IMR-90 (cell line): ENCODE measurements around the gene GPX3. TPM values are rescaled to one million over a fixed set of nuclear protein-coding genes. Genes with fewer than 3 reads are reported as not detected.
A peak's percentile ranks its signal among the peaks of the same experiment; 100 is the strongest.

ENCODE experiments used
- ATAC-seq: fragments of 200-7000 bp; cut with Tn5 transposase; 2 replicates; pipeline ENCODE4 v1.9.1; 2020; ENCODE audit warnings: low read depth, mild to moderate bottlenecking, moderate library complexity
- BruUV-seq: library from RNA; stranded (reverse); fragments of 400-500 nt; replicated peaks from 2 replicates; lab custom pipeline; 2021; lab: Mats Ljungman, UMichigan
- CTCF ChIA-PET: fragments of 300-600 bp; formaldehyde crosslinking; extraction: SDS; loops from one replicate; lab custom pipeline; 2021; ENCODE audit warnings: antibody characterized with exemption; lab: Yijun Ruan, JAX
- POLR2A ChIA-PET: fragments of 300-600 bp; sonication (Branson Sonifier 250); formaldehyde crosslinking; loops from one replicate; lab custom pipeline; 2022; ENCODE audit warnings: antibody characterized with exemption; ENCODE audit not compliant: unreplicated experiment; lab: Charles Lee
- DNase-seq: peaks from one replicate; pipeline ENCODE4 v3.0.0; 2013
- H2AFZ ChIP-seq: replicated peaks from 2 replicates; pipeline ENCODE3; 2013; ENCODE audit warnings: low read length, mild to moderate bottlenecking; ENCODE audit not compliant: poor library complexity
- H2AK5ac ChIP-seq: 2 replicates; pipeline ENCODE4 v1.6.1; 2013; ENCODE audit warnings: low read depth, low read length, inconsistent platforms
- H2AK9ac ChIP-seq: replicated peaks from 2 replicates; pipeline ENCODE3; 2013; ENCODE audit warnings: mild to moderate bottlenecking, low read depth, low read length, moderate library complexity; ENCODE audit not compliant: poor library complexity
- H2BK120ac ChIP-seq: 2 replicates; pipeline ENCODE4 v1.6.1; 2013; ENCODE audit warnings: low read depth, low read length, inconsistent platforms
- H2BK15ac ChIP-seq: 3 replicates; pipeline ENCODE4 v1.6.1; 2013; ENCODE audit warnings: low read depth, low read length, inconsistent platforms
- H2BK20ac ChIP-seq: 2 replicates; pipeline ENCODE4 v1.6.1; 2013; ENCODE audit warnings: low read depth, mild to moderate bottlenecking, inconsistent platforms, low read length, moderate library complexity
- H2BK5ac ChIP-seq: 2 replicates; pipeline ENCODE4 v1.6.1; 2013; ENCODE audit warnings: mild to moderate bottlenecking, low read depth, low read length, inconsistent platforms; ENCODE audit not compliant: poor library complexity, severe bottlenecking
- H3K14ac ChIP-seq: replicated peaks from 2 replicates; pipeline ENCODE4 v1.6.1; 2013; ENCODE audit warnings: low read depth, low read length, inconsistent platforms
- H3K18ac ChIP-seq: 2 replicates; pipeline ENCODE4 v1.6.1; 2013; ENCODE audit warnings: low read depth, low read length, control low read depth
- H3K23ac ChIP-seq: 2 replicates; pipeline ENCODE4 v1.6.1; 2013; ENCODE audit warnings: low read depth, low read length, inconsistent platforms
- H3K27ac ChIP-seq: 2 replicates; pipeline ENCODE4 v1.5.1; 2013; ENCODE audit warnings: mild to moderate bottlenecking, control low read depth, low read length; ENCODE audit not compliant: insufficient read depth
- H3K27me3 ChIP-seq: 2 replicates; pipeline ENCODE4 v1.6.1; 2013; ENCODE audit warnings: low read length; ENCODE audit not compliant: control insufficient read depth, insufficient read depth
- H3K36me3 ChIP-seq: 2 replicates; pipeline ENCODE4 v1.6.1; 2013; ENCODE audit warnings: low read length, mixed read lengths; ENCODE audit not compliant: control insufficient read depth, insufficient read depth
- H3K4ac ChIP-seq: 2 replicates; pipeline ENCODE4 v1.6.1; 2013; ENCODE audit warnings: low read depth, low read length, inconsistent platforms
- H3K4me1 ChIP-seq: 2 replicates; pipeline ENCODE4 v1.6.1; 2013; ENCODE audit warnings: low read length, mixed read lengths; ENCODE audit not compliant: control insufficient read depth, insufficient read depth
- H3K4me2 ChIP-seq: 2 replicates; pipeline ENCODE4 v1.6.1; 2013; ENCODE audit warnings: low read depth, mild to moderate bottlenecking, control low read depth, low read length, moderate library complexity
- H3K4me3 ChIP-seq: 2 replicates; pipeline ENCODE4 v1.5.1; 2013; ENCODE audit warnings: low read depth, mild to moderate bottlenecking, control low read depth, low read length, moderate library complexity; ENCODE audit not compliant: insufficient read depth
- H3K56ac ChIP-seq: 2 replicates; pipeline ENCODE4 v1.6.1; 2013; ENCODE audit warnings: low read length, inconsistent platforms; ENCODE audit not compliant: insufficient read depth; ENCODE audit errors: extremely low read depth
- H3K79me1 ChIP-seq, 2 experiments: 2 replicates each; pipeline ENCODE4 v1.6.1; 2013; ENCODE audit warnings: low read length in 2 of 2, inconsistent platforms in 1 of 2, low read depth in 1 of 2
- H3K9ac ChIP-seq: 2 replicates; pipeline ENCODE4 v1.6.1; 2013; ENCODE audit warnings: low read depth, low read length, control low read depth
- H3K9me1 ChIP-seq: 2 replicates; pipeline ENCODE4 v1.6.1; 2013; ENCODE audit warnings: low read length, inconsistent platforms; ENCODE audit not compliant: insufficient read depth
- H3K9me3 ChIP-seq: 2 replicates; pipeline ENCODE4 v1.6.1; 2013; ENCODE audit warnings: low read length; ENCODE audit not compliant: control insufficient read depth, insufficient read depth
- H4K20me1 ChIP-seq: 2 replicates; pipeline ENCODE4 v1.6.1; 2013; ENCODE audit warnings: low read length, inconsistent platforms; ENCODE audit not compliant: insufficient read depth
- H4K5ac ChIP-seq: 2 replicates; pipeline ENCODE4 v1.6.1; 2013; ENCODE audit warnings: mild to moderate bottlenecking, low read depth, low read length, control low read depth
- H4K8ac ChIP-seq, 2 experiments: 2 replicates each; pipeline ENCODE4 v1.6.1; 2013; ENCODE audit warnings: low read depth in 2 of 2, low read length in 2 of 2, control low read depth in 1 of 2, inconsistent platforms in 1 of 2
- H4K91ac ChIP-seq: 2 replicates; pipeline ENCODE4 v1.6.1; 2013; ENCODE audit warnings: low read depth, low read length, inconsistent platforms; ENCODE audit not compliant: insufficient read depth
- CEBPB ChIP-seq: IDR thresholded peaks from 2 replicates; pipeline ENCODE4 v1.6.1; 2012; ENCODE audit warnings: low read depth, low read length, improper control_type of control experiment
- FOS ChIP-seq: fragments of 150-350 bp; IDR thresholded peaks from 2 replicates; pipeline ENCODE4 v1.6.1; 2016; ENCODE audit warnings: low read depth, low read length
- MAZ ChIP-seq: IDR thresholded peaks from 2 replicates; pipeline ENCODE4 v1.6.1; 2012; ENCODE audit warnings: low read depth, mild to moderate bottlenecking, low read length, improper control_type of control experiment, moderate library complexity, borderline replicate concordance
- MXI1 ChIP-seq: IDR thresholded peaks from 2 replicates; pipeline ENCODE4 v1.6.1; 2012; ENCODE audit warnings: low read depth, mild to moderate bottlenecking, low read length, moderate library complexity, borderline replicate concordance
- NFE2L2 ChIP-seq: fragments of 150-350 bp; IDR thresholded peaks from 2 replicates; pipeline ENCODE4 v1.6.1; 2016; ENCODE audit warnings: low read depth, mild to moderate bottlenecking, low read length
- POLR2A ChIP-seq: IDR thresholded peaks from 2 replicates; pipeline ENCODE4 v1.6.1; 2012; ENCODE audit warnings: mild to moderate bottlenecking, low read depth, low read length
- RAD21 ChIP-seq: IDR thresholded peaks from 2 replicates; pipeline ENCODE4 v1.6.1; 2012; ENCODE audit warnings: low read length, improper control_type of control experiment
- RCOR1 ChIP-seq: IDR thresholded peaks from 2 replicates; pipeline ENCODE4 v1.6.1; 2012; ENCODE audit warnings: mild to moderate bottlenecking, low read length, improper control_type of control experiment; ENCODE audit not compliant: insufficient replicate concordance
- SMC3 ChIP-seq: fragments of 150-350 bp; IDR thresholded peaks from 2 replicates; pipeline ENCODE4 v1.6.1; 2016; ENCODE audit warnings: low read depth, mild to moderate bottlenecking, antibody characterized with exemption, low read length, moderate library complexity
- WGBS, 2 experiments: methylation state at CpG; one replicate each; pipeline versions ENCODE4 v1.1.5 to v1.1.7; 2013; ENCODE audit warnings: missing lambda C conversion rate in 2 of 2; ENCODE audit not compliant: insufficient read length in 1 of 2; ENCODE audit errors: extremely low coverage in 2 of 2; 5-methylcytosine and 5-hydroxymethylcytosine counted together
- dilution Hi-C: fragments of 300-500 bp; cut with HindIII; formaldehyde crosslinking; loops from one replicate; pipeline ENCODE4 v1.14.3; 2018; ENCODE audit warnings: low sequenced_read_pairs; ENCODE audit not compliant: unreplicated experiment
- in situ Hi-C: fragments of 300-500 bp; cut with MboI; formaldehyde crosslinking; loops from 3 replicates; pipeline ENCODE4 v1.14.3; 2019; ENCODE audit warnings: low sequenced_read_pairs, inconsistent platforms, mixed read lengths
- intact Hi-C: fragments of 100-400 bp; cut with micrococcal nuclease; formaldehyde crosslinking; loops from 2 replicates; pipeline ENCODE4 v1.10.0; 2022
- polyA plus RNA-seq, 3 experiments: library from polyadenylated mRNA; depleted of rRNA; stranded (reverse); fragments of >200 nt; gene quantifications; 2 replicates each; pipeline ENCODE4 v1.2.3, GENCODE V29; 2012; ENCODE audit warnings: low replicate concordance in 1 of 3
- total RNA-seq: library from RNA; depleted of rRNA; stranded (reverse); fragments of >200 nt; gene quantifications from 2 replicates; pipeline ENCODE4 v1.2.3, GENCODE V29; 2012; rRNA removed

GPX3 gene
- total and polyA plus RNA-seq, 2 of the 4 experiments (the other 2 are of a cell fraction), result 0.36 to 1.0 TPM

- Histone ChIP-seq H3K23ac (peak overlapping the region; percentile 12; the same call in 1 of the 2 replicates), H4K20me1 (peaks cover 49% of the 10 kb centered on the region), H3K27me3 (no peaks in the 10 kb centered on the region), H2BK15ac (no peak overlapping the region), H4K91ac (no peak overlapping the region), H3K18ac (no peak overlapping the region), H3K9me3 (no peaks in the 10 kb centered on the region), H2AFZ (no peak overlapping the region), H3K27ac (no peak overlapping the region), H4K5ac (no peak overlapping the region), H2AK5ac (peak overlapping the region; percentile 61; the same call in 1 of the 2 replicates), H2BK120ac (no peak overlapping the region), H2BK5ac (no peak overlapping the region), H3K14ac (0 out of 2 replicates have a peak overlapping the region, but pooled peaks have one; percentile 15), H3K4me2 (no peak overlapping the region), H3K4me3 (no peak overlapping the region), H2BK20ac (no peak overlapping the region; the same call in 1 of the 2 replicates), H3K4me1 (peaks cover 22% of the 10 kb centered on the region), H3K79me1 (peaks cover 31 to 87% of the 10 kb centered on the region in 2 experiments), H3K56ac (no peak overlapping the region), H3K36me3 (peaks cover 8% of the 10 kb centered on the region), H3K9me1 (peaks cover 36% of the 10 kb centered on the region), H3K4ac (peak overlapping the region; percentile 9; the same call in 1 of the 2 replicates), H4K8ac (no peak overlapping the region), H2AK9ac (no peak overlapping the region), H3K9ac (no peak overlapping the region)
- intact Hi-C loops (no loop called here), in situ Hi-C loops (no loop called here), dilution Hi-C loops (no loop called here)
- DNase-seq (no peak), ATAC-seq (no peak)
- no TSS peak for BruUV-seq
- ChIA-PET CTCF (interaction anchor here (1.6 kb wide), 1 partner anchor 38 kb away, joined by 5 read pairs; no protein-coding TSS in a partner anchor), POLR2A (no interaction called here)
- 100% methylated on average over 2 of the region's 3 CpGs; no CpG with 5 or more reads in 1 of the 2 experiments for WGBS, 2 experiments
- TF ChIP-seq CEBPB (no peak), MAZ (no peak), FOS (no peak), MXI1 (no peak), RAD21 (no peak), POLR2A (no peak), SMC3 (no peak), NFE2L2 (no peak), RCOR1 (no peak)
Observed at GRCh38 chr5:151077967-151078366, 57.6 kb downstream of the GPX3 start.

Other genes starting within 250 kb of the GPX3 start
- 36.1 and 37.5 TPM in 2 replicates for gene SMIM3, start 241.8 kb upstream of the GPX3 start, total RNA-seq
- gene SMIM3, start 241.8 kb upstream of the GPX3 start, polyA plus RNA-seq (2012; rRNA removed), result 42.6 and 53.4 TPM in 2 replicates
- gene IRGM, start 174.1 kb upstream of the GPX3 start, total RNA-seq, result not detected in 2 replicates
- not detected in 2 replicates for gene IRGM, start 174.1 kb upstream of the GPX3 start, polyA plus RNA-seq (2012; rRNA removed)
- gene ZNF300, start 115.6 kb upstream of the GPX3 start, total RNA-seq, result 6.1 and 7.5 TPM in 2 replicates
- 4.2 and 5.2 TPM in 2 replicates for gene ZNF300, start 115.6 kb upstream of the GPX3 start, polyA plus RNA-seq (2012; rRNA removed)
- gene TNIP1, start 60.4 kb downstream of the GPX3 start, total RNA-seq, result 88.0 and 92.8 TPM in 2 replicates
- gene TNIP1, start 60.4 kb downstream of the GPX3 start, polyA plus RNA-seq (2012; rRNA removed), result 63.8 and 67.1 TPM in 2 replicates
- gene ANXA6, start 137.2 kb downstream of the GPX3 start, total RNA-seq, result 610 and 633 TPM in 2 replicates
- gene ANXA6, start 137.2 kb downstream of the GPX3 start, polyA plus RNA-seq (2012; rRNA removed), result 346 and 355 TPM in 2 replicates
- gene CCDC69, start 203.5 kb downstream of the GPX3 start, total RNA-seq, result 0.36 and 0.56 TPM in 2 replicates
- gene CCDC69, start 203.5 kb downstream of the GPX3 start, polyA plus RNA-seq (2012; rRNA removed), result 0.36 and 0.48 TPM in 2 replicates
- gene GM2A, start 232.6 kb downstream of the GPX3 start, total RNA-seq, result 18.5 and 18.6 TPM in 2 replicates
- 12.8 and 13.8 TPM in 2 replicates for gene GM2A, start 232.6 kb downstream of the GPX3 start, polyA plus RNA-seq (2012; rRNA removed)